ENCODE measurements around the gene TSHZ2. TPM values are rescaled to one million over a fixed set of nuclear protein-coding genes. Genes with fewer than 3 reads are reported as not detected.

The TSHZ2 gene
- total and polyA plus RNA-seq, 2 donors (not counting 3 experiments of a cell fraction or from before 2014, with no cell fraction given), result not detected

- FAIRE-seq, result no peak
These were observed 528.5 kb downstream of the TSHZ2 start for GRCh38 chr20:53500651-53501050.

More at GRCh38 chr20:53500651-53501050, 528.5 kb downstream of the TSHZ2 start:
- no peak for TF ChIP-seq POLR2AphosphoS5 (IDR thresholded peaks at IDR 0.05; ENCODE audit: insufficient read depth, low read depth, low read length)
- TF ChIP-seq, protein P1, sequence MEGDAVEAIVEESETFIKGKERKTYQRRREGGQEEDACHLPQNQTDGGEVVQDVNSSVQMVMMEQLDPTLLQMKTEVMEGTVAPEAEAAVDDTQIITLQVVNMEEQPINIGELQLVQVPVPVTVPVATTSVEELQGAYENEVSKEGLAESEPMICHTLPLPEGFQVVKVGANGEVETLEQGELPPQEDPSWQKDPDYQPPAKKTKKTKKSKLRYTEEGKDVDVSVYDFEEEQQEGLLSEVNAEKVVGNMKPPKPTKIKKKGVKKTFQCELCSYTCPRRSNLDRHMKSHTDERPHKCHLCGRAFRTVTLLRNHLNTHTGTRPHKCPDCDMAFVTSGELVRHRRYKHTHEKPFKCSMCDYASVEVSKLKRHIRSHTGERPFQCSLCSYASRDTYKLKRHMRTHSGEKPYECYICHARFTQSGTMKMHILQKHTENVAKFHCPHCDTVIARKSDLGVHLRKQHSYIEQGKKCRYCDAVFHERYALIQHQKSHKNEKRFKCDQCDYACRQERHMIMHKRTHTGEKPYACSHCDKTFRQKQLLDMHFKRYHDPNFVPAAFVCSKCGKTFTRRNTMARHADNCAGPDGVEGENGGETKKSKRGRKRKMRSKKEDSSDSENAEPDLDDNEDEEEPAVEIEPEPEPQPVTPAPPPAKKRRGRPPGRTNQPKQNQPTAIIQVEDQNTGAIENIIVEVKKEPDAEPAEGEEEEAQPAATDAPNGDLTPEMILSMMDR (IDR thresholded peaks at IDR 0.05; ENCODE audit: extremely low read depth in 1 of 2, insufficient read depth in 1 of 2, low read depth in 1 of 2, low read length in 2 of 2), result no peak
- no peak for TF ChIP-seq MYC (IDR thresholded peaks at IDR 0.05; ENCODE audit: low read depth, low read length)
- TF ChIP-seq JUN (IDR thresholded peaks at IDR 0.05; ENCODE audit: borderline replicate concordance, insufficient read depth, insufficient read length, low read depth), result no peak
- no peak for TF ChIP-seq POLR2A (IDR thresholded peaks at IDR 0.05; ENCODE audit: low read depth, low read length)
- TF ChIP-seq GATA2 (IDR thresholded peaks at IDR 0.05; ENCODE audit: insufficient read depth, insufficient read length, low read depth, low read length), result no peak
- TF ChIP-seq, protein P2, sequence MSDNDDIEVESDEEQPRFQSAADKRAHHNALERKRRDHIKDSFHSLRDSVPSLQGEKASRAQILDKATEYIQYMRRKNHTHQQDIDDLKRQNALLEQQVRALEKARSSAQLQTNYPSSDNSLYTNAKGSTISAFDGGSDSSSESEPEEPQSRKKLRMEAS (IDR thresholded peaks at IDR 0.05; ENCODE audit: insufficient read depth, insufficient read length), result no peak
- no peak for TF ChIP-seq FOS (IDR thresholded peaks at IDR 0.05; ENCODE audit: borderline replicate concordance, insufficient read depth, low read length)
- H3K4me3 ChIP-seq (replicated peaks in 1 of 3; ENCODE audit: insufficient read depth in 1 of 3, low read depth in 1 of 3, low read length in 3 of 3), result no peak overlapping the region
- no peak overlapping the region for H2AFZ ChIP-seq (ENCODE audit: low read depth, low read length)
- H3K4me1 ChIP-seq (ENCODE audit: control insufficient read depth, extremely low read depth, insufficient read depth, low read length), result no peaks in the 10 kb centered on the region
- H3K9me3 ChIP-seq (replicated peaks; ENCODE audit: control insufficient read depth, insufficient read depth, low read length), result no peaks in the 10 kb centered on the region
- dilution Hi-C loops (cut with MboI; ENCODE audit: extremely low pct_ligation_motif_present, low sequenced_read_pairs), result no loop called here
- H4K20me1 ChIP-seq (replicated peaks; ENCODE audit: control insufficient read depth, extremely low read depth, insufficient read depth, low read length), result no peaks in the 10 kb centered on the region
- H3K79me2 ChIP-seq (ENCODE audit: control insufficient read depth, insufficient read depth, low read length), result no peaks in the 10 kb centered on the region
- ChIA-PET POLR2A (interaction anchor here (0.6 to 0.7 kb wide), 2 partner anchors 21 to 65 kb away, joined by 5 to 7 read pairs; no protein-coding TSS in a partner anchor), CTCF (no interaction called here)
- H3K36me3 ChIP-seq (ENCODE audit: control insufficient read depth in 2 of 2, extremely low read depth in 1 of 2, insufficient read depth in 2 of 2, low read length in 2 of 2), result no peaks in the 10 kb centered on the region
- H3K4me2 ChIP-seq (ENCODE audit: insufficient read depth, low read length), result no peak overlapping the region
- H3K9me1 ChIP-seq (replicated peaks; ENCODE audit: control insufficient read depth, extremely low read depth, insufficient read depth, low read length), result no peaks in the 10 kb centered on the region
- H3K27ac ChIP-seq (ENCODE audit: insufficient read depth, low read depth, low read length), result no peak overlapping the region
- intact Hi-C loops (cut with micrococcal nuclease), result no loop called here
- H3K27me3 ChIP-seq (ENCODE audit: control insufficient read depth in 2 of 2, insufficient read depth in 2 of 2, low read length in 2 of 2), result no peaks in the 10 kb centered on the region
- DNase-seq (ENCODE audit: low read depth, low spot score), result no peak
- H3K9ac ChIP-seq (replicated peaks; ENCODE audit: extremely low read depth, insufficient read depth, low read length), result no peak overlapping the region
- no TSS peak for BruUV-seq (replicated peaks)
